HAP-1 (cell line): ENCODE results near the gene SP140L.
"Not testable (repeated sequence)": the region's sequence is repeated elsewhere in the genome, so short reads cannot be mapped to it uniquely, and the experiment has no call there.

Experiments used
- DNase-seq, 2 experiments: peaks; one replicate each; pipeline ENCODE4 v3.0.0-alpha.2; 2016 to 2020; ENCODE audit warnings: low spot score in 2 of 2
- H3K27me3 ChIP-seq: fragments of 250-450 bp; sonication (Bioruptor Pico); 2 replicates; pipeline ENCODE4 v1.5.1; 2020; ENCODE audit warnings: low read depth, mild to moderate bottlenecking, moderate library complexity
- H3K36me3 ChIP-seq: fragments of 250-450 bp; sonication (Bioruptor Pico); replicated peaks from 2 replicates; pipeline ENCODE4 v1.5.1; 2020; ENCODE audit warnings: mild to moderate bottlenecking
- H3K4me1 ChIP-seq: fragments of 250-450 bp; sonication (Bioruptor Pico); 2 replicates; pipeline ENCODE4 v1.5.1; 2020; ENCODE audit warnings: mild to moderate bottlenecking
- H3K4me3 ChIP-seq: fragments of 250-450 bp; sonication (Bioruptor Pico); 2 replicates; pipeline ENCODE4 v1.5.1; 2020; ENCODE audit warnings: mild to moderate bottlenecking, moderate library complexity
- H3K9me3 ChIP-seq: fragments of 250-450 bp; sonication (Bioruptor Pico); 2 replicates; pipeline ENCODE4 v1.5.1; 2020; ENCODE audit warnings: mild to moderate bottlenecking, moderate library complexity
- in situ Hi-C: fragments of 300-500 bp; cut with MboI; formaldehyde crosslinking; loops from 3 replicates; pipeline ENCODE4 v1.14.3; 2020; ENCODE audit warnings: low sequenced_read_pairs, inconsistent platforms, mixed read lengths

Gene SP140L

DNA sequence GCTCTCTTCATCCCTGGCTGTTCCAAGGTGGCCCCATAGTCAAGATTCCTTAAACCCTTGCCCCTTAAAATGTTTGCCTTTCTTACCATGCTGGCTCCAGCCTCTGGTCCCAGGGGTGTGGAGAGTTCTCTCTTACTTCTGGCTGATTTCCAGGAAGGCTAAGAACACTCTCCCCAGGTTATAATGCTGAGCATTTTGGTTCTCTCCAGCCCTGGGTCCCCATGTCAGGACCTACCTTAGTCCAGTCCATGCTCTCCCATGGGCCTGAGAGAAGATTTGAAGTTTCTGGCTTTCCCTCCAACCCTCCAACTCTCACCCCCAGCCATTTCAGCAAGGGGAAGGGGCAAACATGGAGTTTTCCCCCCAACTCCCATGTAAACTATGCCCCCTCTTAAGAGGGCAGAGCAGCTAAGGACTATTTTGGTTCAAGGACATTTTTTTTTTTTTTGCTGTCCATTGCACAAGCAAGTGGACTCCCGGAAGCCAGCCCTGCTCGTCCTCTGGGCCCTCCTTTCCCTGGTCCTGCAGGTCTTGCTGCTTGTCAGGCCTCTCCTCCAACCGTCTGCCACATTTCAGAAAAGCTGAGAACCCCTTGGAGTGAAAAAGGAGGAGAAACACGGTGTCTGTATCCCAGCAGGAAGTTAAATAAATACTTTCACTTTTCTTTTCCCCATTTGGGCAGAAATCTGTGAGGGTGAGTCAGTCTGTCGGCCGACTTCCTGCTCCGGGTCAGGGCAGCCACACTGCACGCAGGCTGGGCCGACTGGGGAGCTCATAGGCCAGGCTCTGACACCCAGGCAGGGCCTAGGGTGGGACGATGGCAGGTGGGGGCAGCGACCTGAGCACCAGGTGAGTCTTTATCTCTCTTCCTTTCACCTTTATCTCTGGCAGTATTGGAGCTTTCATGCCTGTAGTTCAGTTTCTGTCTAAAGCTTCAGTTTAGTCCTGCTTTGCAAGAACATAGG is at the start of gene SP140L:
TSS of gene SP140L (plus strand) at position 741 of the 965 bp plus-strand sequence. CDS start at position 818, 77 bp downstream.
- H3K9me3 ChIP-seq: no peaks in the 10 kb centered on the region
- in situ Hi-C loops: no loop called here
- no peaks in the 10 kb centered on the region for H3K27me3 ChIP-seq
- DNase-seq: no peak
- no peak within 1 kb of the TSS for H3K4me3 ChIP-seq
- H3K4me1 ChIP-seq: no peaks in the 10 kb centered on the region
- no peaks in the 10 kb centered on the region for H3K36me3 ChIP-seq

DNA sequence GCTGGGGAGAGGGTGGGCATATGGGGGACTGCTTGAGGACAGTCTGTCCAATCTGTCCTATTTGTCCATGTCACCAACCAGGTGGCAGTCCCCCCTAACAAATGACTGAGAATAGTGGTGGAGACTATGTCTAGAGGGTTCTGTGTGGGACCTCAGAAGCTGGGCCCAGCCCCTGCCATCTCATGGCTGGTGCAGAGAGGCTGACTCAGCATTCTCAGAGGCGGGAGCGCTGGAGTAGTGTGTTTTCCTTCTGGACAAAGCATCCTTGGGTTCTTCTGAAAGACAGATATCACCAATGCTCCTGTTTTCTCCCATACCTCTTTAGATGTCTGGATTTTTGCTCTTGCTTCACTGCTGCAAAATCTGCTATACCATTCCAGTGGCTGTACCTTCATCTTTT is 44.1 kb upstream of the SP140L start:
- Histone ChIP-seq H3K4me1 (no peaks in the 10 kb centered on the region), H3K4me3 (no peak overlapping the region), H3K27me3 (no peaks in the 10 kb centered on the region), H3K9me3 (no peaks in the 10 kb centered on the region), H3K36me3 (no peaks in the 10 kb centered on the region)
- DNase-seq: no peak
- in situ Hi-C loops: no loop called here

DNA sequence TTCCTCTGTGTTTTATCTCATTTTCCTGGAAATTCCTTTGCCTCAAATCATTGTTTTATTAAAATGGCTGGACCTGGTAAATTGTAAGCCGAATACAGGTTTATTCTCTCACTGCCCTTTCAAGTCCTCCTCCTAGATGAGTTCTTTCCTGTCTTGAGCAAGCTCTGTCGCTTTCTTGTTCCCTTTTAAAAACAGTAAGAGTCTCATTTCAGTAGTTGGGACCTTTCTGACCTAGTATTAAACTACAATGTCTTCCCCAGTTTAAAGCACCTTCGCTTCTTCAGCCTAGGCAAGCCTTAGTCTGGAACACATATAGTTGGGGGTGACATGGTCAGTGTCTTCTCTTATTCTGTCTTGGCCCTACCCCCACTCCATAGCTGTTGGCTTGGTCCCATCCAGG is 40.9 kb upstream of the SP140L start:
- Histone ChIP-seq H3K4me1 (no peaks in the 10 kb centered on the region), H3K4me3 (no peak overlapping the region), H3K9me3 (no peaks in the 10 kb centered on the region), H3K36me3 (no peaks in the 10 kb centered on the region), H3K27me3 (no peaks in the 10 kb centered on the region)
- no peak for DNase-seq
- in situ Hi-C loops: no loop called here

DNA sequence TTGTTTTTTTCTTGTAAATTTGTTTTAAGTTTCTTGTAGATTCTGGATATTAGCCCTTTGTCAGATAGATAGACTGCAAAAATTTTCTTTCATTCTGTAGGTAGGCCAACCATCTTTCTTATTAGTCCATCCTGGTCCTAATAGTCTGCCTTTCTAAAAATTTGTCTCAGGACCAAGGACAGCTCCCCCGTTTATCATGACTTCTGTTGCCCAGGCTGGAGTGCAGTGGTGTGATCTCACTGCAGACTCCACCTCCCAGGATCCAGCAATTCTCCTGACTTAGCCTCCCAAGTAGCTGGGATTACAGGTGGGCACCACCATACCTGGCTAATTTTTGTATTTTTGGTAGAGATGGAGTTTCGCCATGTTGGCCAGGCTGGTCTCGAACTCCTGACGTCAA is 37.7 kb upstream of the SP140L start:
- H3K4me1 ChIP-seq, in situ Hi-C loops, H3K9me3 ChIP-seq, H3K4me3 ChIP-seq, H3K27me3 ChIP-seq, H3K36me3 ChIP-seq: not testable (repeated sequence)
- DNase-seq: peak in 1 of 2 experiments; percentile 24

DNA sequence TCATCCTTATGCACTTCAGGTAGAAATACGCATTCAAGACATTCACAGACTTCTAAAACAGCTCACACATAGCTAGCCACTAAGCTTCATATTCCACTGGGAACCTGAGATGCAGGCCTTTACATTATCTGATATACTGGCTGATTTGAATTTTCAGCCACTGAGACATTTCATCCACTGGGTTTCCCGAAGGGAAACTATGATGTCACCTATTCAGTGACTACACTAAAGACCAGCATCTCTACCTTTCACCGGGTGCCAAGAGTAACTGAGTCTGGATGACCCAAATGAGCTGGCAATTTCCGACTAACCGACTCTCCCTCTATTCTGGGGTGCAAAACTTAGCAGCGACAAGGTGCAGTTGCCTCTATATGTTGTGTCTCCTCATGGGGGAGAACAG is 31.8 kb upstream of the SP140L start:
- H3K27me3 ChIP-seq: no peaks in the 10 kb centered on the region
- no peaks in the 10 kb centered on the region for H3K4me1 ChIP-seq
- no peaks in the 10 kb centered on the region for H3K36me3 ChIP-seq
- in situ Hi-C loops: no loop called here
- no peaks in the 10 kb centered on the region for H3K9me3 ChIP-seq
- no peak overlapping the region for H3K4me3 ChIP-seq
- no peak for DNase-seq

DNA sequence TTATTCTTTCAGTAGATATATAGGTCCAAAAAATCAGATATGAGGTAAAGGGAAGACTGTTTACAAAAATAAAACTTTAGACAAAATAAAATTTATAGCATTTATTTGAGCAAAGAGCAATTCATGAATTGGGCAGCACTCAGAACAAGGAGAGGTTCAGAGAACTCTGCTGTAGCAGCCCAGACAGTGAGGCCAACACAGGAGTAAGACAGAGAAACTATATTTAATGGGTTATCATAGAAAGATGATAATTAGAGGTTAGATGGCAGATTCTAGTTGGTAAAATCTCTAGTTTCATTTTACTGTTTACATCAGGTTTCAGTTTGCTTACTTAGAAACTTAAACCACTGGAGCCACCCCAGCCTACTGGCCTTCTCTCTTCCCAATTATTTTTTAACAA is 30.1 kb upstream of the SP140L start:
- Histone ChIP-seq H3K36me3 (no peaks in the 10 kb centered on the region), H3K27me3 (no peaks in the 10 kb centered on the region), H3K4me3 (no peak overlapping the region), H3K4me1 (no peaks in the 10 kb centered on the region), H3K9me3 (no peaks in the 10 kb centered on the region)
- DNase-seq: no peak
- in situ Hi-C loops: no loop called here

DNA sequence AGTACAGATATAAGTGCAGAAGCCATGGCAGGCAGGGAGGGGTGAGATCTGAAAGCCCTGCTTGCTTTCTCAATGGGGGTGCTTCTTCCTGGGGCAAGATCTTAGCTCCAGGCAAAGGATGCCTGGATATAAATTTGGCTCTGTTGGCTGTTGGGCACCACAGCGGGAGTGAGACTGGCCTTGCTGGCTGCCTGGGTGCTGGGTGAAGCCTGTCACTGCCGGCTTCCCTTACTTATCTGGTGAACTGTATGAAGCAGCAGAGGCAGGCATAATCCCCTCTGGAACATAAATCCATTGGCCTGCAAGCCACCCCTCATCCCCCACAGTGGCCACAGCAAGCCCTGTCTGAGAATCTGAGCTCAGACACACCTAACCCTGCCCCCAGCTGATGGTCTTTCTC is 27.4 kb upstream of the SP140L start:
- Histone ChIP-seq H3K27me3 (no peaks in the 10 kb centered on the region), H3K36me3 (no peaks in the 10 kb centered on the region), H3K4me1 (no peaks in the 10 kb centered on the region), H3K4me3 (no peak overlapping the region), H3K9me3 (no peaks in the 10 kb centered on the region)
- DNase-seq: no peak
- in situ Hi-C loops: no loop called here

DNA sequence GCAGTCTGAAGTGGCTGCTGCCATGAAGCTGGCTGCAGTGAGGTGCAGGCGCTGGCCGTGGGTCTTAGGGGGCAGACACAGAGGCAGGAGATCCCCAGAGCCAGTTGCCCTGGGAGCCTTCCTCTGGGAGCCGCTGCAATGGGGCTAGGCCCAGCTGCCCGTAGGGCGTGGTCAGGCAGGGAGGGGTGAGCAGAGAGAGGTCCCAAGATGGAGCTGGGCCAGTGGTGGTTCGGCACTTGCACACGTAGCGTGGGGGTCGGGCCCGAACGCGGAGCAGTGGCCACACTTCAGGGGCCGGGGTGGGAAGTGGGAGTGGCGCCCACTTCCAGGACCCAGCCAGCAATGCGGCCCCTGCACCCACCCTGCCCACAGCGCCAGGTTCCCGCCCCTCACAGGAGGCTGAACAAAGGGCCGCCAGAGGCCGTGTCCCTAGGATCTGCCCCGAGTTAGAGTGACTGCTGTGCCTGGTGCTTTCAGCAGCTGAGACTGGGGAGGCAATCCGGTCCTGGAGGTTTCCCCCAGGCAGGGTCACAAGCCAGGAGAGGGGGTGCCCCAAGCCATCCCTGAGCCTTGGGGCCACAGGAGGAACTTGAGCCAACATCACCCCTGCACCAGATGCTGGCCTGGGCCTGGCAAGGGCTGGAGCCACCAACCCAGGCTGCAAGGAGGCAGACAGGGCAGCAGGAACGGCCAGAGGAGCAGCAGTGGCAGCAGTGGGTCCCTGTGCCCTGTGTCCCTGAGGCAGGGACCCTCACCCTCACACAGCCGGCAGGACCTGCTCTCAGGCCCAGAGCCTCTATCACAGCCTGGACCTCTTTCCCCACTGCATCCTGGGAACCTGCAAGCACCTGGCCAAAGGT is 21.3 kb upstream of the SP140L start:
- in situ Hi-C loops: no loop called here

DNA sequence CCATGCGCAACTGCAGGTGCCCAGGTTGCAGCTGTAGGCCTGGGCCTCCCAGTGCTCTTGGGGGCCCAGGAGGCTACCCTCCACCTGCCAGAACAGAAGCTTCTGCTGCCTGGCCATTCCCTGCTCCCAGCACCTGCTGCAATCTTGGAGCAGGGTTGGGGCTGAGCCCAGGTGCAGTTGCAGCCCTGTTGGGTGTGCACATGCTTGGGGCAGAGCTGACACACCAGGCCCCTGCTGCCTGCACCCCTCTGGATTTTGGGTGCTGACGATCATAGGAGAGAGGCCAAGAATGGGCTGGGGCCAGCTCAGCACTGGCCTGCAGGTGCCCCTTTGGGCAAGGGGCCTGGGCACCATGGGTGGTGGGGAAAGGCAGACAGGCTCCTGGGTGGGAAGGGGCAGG is 20.5 kb upstream of the SP140L start:
- no peaks in the 10 kb centered on the region for H3K4me1 ChIP-seq
- DNase-seq: no peak
- in situ Hi-C loops: no loop called here
- no peaks in the 10 kb centered on the region for H3K9me3 ChIP-seq
- no peaks in the 10 kb centered on the region for H3K36me3 ChIP-seq
- H3K27me3 ChIP-seq: no peaks in the 10 kb centered on the region
- H3K4me3 ChIP-seq: no peak overlapping the region

More for the DNA sequence above, 21.3 kb upstream of the SP140L start:
- H3K4me3 ChIP-seq: no peak overlapping the region
- H3K9me3 ChIP-seq: no peaks in the 10 kb centered on the region
- no peaks in the 10 kb centered on the region for H3K27me3 ChIP-seq
- no peaks in the 10 kb centered on the region for H3K4me1 ChIP-seq
- DNase-seq: no peak
- H3K36me3 ChIP-seq: no peaks in the 10 kb centered on the region

DNA sequence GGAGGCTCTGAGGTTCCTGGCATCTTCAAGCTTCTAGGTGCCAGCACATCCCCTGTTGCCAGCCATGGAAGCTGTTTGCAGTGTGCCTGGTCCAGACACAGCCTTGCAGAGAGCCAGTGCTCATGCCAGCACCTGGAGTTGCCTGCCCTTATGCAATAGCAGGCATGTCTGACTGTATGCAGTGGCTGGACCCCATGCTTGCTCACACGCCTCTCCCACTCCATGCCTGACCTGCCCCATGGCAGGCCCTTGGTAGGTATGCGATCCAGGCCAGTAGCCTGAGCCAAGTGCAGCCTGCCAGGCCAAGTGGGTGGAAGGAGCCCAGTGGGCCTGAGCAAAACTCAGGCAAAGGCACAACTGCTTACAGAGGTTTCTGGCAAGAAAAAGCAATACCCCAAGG is 19.5 kb upstream of the SP140L start:
- no peak for DNase-seq
- Histone ChIP-seq H3K4me1 (no peaks in the 10 kb centered on the region), H3K4me3 (no peak overlapping the region), H3K36me3 (no peaks in the 10 kb centered on the region), H3K27me3 (no peaks in the 10 kb centered on the region), H3K9me3 (no peaks in the 10 kb centered on the region)
- in situ Hi-C loops: no loop called here

DNA sequence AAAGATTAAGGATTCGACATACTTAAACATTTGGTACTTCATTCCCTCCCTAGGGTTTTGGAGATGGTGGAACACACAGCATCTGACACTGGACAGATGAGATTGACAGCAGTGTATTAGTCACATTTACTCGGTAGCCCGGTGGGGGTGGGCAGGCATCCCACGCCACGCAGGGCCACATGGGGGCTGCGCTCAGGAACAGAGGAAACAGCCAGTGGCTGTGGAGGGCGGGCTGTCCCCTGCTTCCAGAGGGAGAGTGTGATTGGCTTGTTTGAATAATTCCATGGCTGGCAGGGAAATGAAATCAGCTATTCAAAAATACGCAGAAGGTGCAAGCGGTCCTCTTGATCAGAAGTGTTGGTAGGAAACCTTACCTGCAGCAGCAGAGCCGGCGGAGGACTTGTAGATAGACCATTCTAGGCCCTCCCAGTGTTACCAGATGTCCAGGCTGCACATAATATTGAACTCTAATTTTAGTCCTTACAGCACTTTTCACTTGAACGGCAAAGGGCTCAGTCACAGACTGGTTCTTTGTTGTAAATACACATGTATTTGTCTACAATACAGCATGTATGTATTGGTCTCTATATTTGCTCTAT is 18.5 kb upstream of the SP140L start:
- no peak overlapping the region for H3K4me3 ChIP-seq
- H3K27me3 ChIP-seq: no peaks in the 10 kb centered on the region
- no peaks in the 10 kb centered on the region for H3K4me1 ChIP-seq
- in situ Hi-C loops: no loop called here
- H3K36me3 ChIP-seq: no peaks in the 10 kb centered on the region
- no peak for DNase-seq
- no peaks in the 10 kb centered on the region for H3K9me3 ChIP-seq

DNA sequence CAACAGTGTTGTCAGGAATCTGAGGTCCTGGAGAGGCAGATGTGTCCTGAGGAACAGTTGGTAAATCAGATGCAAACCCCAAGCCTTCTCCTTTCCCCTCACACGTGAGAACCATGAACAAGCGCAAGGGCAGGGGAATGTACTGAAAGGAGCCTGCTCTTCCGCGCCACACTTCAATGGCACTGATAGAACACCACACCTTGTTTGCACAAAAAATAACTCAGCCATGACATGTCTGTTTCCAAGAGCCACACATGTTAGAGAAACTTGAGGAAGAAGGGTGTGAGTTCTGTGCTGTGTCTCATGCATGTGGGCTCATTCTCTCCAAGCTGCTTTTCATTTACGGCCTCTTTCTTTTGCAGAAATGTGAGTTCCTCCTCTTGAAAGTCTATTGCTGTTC is 16.2 kb upstream of the SP140L start:
- H3K9me3 ChIP-seq, DNase-seq, H3K4me1 ChIP-seq, H3K27me3 ChIP-seq, H3K36me3 ChIP-seq, H3K4me3 ChIP-seq, in situ Hi-C loops: not testable (repeated sequence)

DNA sequence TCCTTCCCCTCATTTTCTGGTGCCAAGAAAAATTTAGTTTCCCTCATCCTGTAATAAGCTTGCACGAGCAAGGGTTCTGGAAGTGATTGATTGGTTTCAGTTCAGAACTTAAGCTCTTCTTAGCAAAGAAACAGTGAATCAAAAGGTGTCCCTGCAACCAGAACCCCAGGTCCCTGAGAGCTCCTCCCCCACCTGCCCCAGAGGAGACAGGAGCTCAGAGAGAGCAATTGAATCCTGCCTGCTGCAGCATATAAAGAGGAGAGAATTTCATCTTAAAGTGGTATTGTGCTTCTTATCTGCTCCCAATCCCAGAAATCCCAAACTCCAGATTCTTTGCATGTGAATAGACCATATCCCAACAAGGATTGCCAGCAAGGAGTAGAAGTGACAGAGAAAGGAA is 15.4 kb upstream of the SP140L start:
- in situ Hi-C loops: not testable (repeated sequence)

DNA sequence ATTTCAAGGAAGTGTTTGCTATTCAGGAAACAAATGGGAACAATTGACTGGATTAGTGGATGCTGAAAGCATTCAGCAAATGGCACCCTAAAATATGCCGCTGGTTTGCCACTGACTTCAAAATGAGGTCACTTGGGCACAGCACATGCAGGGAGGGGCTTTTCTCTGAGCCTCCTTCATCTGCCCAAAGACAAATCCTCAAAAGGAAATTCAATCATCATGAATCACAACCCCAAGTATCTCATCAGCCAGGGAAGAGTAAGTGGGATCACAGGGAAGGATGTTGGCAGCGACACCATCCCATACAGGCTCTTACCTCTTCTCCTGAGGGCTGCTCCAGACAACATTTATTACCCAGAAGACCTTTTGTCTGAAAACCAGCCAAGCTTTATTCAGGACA is 14.4 kb upstream of the SP140L start:
- in situ Hi-C loops: no loop called here
- Histone ChIP-seq H3K27me3 (no peaks in the 10 kb centered on the region), H3K9me3 (no peaks in the 10 kb centered on the region), H3K36me3 (no peaks in the 10 kb centered on the region), H3K4me3 (no peak overlapping the region), H3K4me1 (no peaks in the 10 kb centered on the region)
- DNase-seq: no peak

More for the DNA sequence above, 15.4 kb upstream of the SP140L start:
- H3K27me3 ChIP-seq, H3K36me3 ChIP-seq, DNase-seq, H3K9me3 ChIP-seq, H3K4me3 ChIP-seq, H3K4me1 ChIP-seq: not testable (repeated sequence)
